Measurements from ENCODE around the gene RPL23. TPM values are rescaled to one million over a fixed set of nuclear protein-coding genes. Genes with fewer than 3 reads are reported as not detected.

Gene RPL23
- total and polyA plus RNA-seq, 4 donors: 1,147 to 5,274 (median 2,061) TPM

DNA sequence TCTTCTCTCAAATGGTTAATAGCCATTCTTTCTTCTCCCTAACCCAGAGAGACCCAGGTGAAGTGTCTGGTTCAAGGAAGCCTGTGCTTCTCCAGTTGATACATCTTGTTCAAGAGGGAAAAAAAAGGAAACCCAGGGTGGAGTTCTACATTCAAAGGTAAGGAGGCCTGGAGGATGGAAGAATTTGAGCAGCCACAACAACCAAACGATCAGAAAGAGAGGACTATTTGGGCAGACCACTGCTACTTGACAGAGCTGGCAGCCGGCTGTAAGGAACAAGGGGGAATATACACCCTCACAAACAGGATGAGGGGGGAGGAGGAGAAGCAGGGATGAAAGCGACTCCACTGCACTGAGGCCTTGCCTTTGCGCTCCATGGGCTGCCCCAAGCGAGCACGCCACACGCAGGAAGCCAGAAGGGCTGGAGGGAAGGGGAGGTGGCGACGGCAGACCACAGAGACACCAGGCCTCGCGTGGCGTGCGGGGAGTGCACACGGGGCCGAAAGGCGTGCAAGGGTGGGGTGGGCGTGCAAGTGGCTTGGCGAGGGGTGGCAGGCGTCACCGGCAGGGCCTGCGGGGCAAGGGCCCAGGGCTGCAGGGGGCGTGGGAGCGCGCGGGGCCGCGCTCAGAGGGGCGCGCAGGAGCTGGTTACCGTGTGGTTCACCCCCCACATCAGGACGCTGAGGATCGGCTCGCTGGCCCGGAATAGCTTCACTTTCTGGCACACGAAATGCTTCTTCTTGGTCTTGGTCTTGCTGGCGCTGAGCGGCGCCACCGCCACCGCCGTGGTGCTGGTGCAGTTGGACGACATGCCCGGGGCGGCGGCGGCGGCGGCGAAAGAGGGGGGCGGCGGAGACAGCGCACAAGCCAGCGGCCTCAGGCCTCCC lies 54.7 kb downstream of the RPL23 start:
- peaks cover 1 to 8% of the 10 kb centered on the region in 2 donors for H3K36me3 ChIP-seq (ENCODE audit: control insufficient read depth in 1 of 2, insufficient read depth in 2 of 2, low read length in 1 of 2)
- H3K4me1 ChIP-seq (ENCODE audit: control insufficient read depth in 1 of 2, insufficient read depth in 2 of 2, low read length in 2 of 2): peaks cover 0 to 7% of the 10 kb centered on the region in 2 donors
- H3K27ac ChIP-seq (ENCODE audit: low read depth in 1 of 2, low read length in 2 of 2): peak overlapping the region in 1 of 2 donors; percentile 26
- H3K4me3 ChIP-seq (ENCODE audit: low read length in 2 of 2): peak overlapping the region; percentile 46 to 63
- no peaks in the 10 kb centered on the region for H3K27me3 ChIP-seq (ENCODE audit: control insufficient read depth in 1 of 2, insufficient read depth in 2 of 2, low read length in 1 of 2)
- WGBS, 2 donors: 0% methylated on average over 35 to 53 of the region's 53 CpGs
- DNase-seq (peak in 1 of 2 donors; percentile 77), ATAC-seq (ENCODE audit: low FRiP score) (peak; percentile 58)
- intact Hi-C loops (cut with DNase I): loop anchor here in 1 of 2 donors (2.0 to 5.0 kb wide), 2 partner anchors 47 to 54 kb away; partner anchors contain the start of genes PSMB3 and RPL23
- H3K9me3 ChIP-seq (ENCODE audit: control insufficient read depth, low read length): no peaks in the 10 kb centered on the region

Small RNA genes lying within 50 kb of the gene (microRNA-seq; reads per million reads assigned to microRNA genes)
- gene MIR4727: 0.60 to 0.99 reads per million in 2 donors

Other genes with a start within 250 kb of the RPL23 start
- gene SRCIN1, start 247.8 kb downstream of the RPL23 start, total RNA-seq: under 1 TPM; 0.84 to 0.99 TPM
- under 1 TPM; 0.38 to 0.41 TPM for gene SRCIN1, start 247.8 kb downstream of the RPL23 start, polyA plus RNA-seq
- gene EPOP, start 178.8 kb downstream of the RPL23 start, total RNA-seq: 1 to 10 TPM; 1.3 to 1.5 TPM
- under 1 TPM in 1 of 2 donors, not detected in 1; 0.64 TPM for gene EPOP, start 178.8 kb downstream of the RPL23 start, polyA plus RNA-seq
- 100 to 1,000 TPM; 124 to 195 TPM for gene MLLT6, start 148.4 kb downstream of the RPL23 start, total RNA-seq
- 10 to 100 TPM; 28.7 to 70.1 TPM for gene MLLT6, start 148.4 kb downstream of the RPL23 start, polyA plus RNA-seq
- gene CISD3, start 123.4 kb downstream of the RPL23 start, total RNA-seq: 10 to 100 TPM; 18.3 to 18.8 TPM
- 10 to 100 TPM; 42.4 to 59.0 TPM for gene CISD3, start 123.4 kb downstream of the RPL23 start, polyA plus RNA-seq
- gene PCGF2, start 105.4 kb downstream of the RPL23 start, total RNA-seq: 10 to 100 TPM; 61.4 to 75.5 TPM
- 10 to 100 TPM; 32.8 to 33.2 TPM for gene PCGF2, start 105.4 kb downstream of the RPL23 start, polyA plus RNA-seq
- 100 to 1,000 TPM in 1 of 2 donors, 10 to 100 TPM in 1; 99.9 to 109 TPM for gene PSMB3, start 101.0 kb downstream of the RPL23 start, total RNA-seq
- 100 to 1,000 TPM; 164 to 183 TPM for gene PSMB3, start 101.0 kb downstream of the RPL23 start, polyA plus RNA-seq
- 10 to 100 TPM; 32.4 to 48.4 TPM for gene PIP4K2B, start 54.2 kb downstream of the RPL23 start, total RNA-seq
- gene PIP4K2B, start 54.2 kb downstream of the RPL23 start, polyA plus RNA-seq: 10 to 100 TPM in 1 of 2 donors, 1 to 10 TPM in 1; 9.6 to 26.1 TPM
- gene CWC25, start 28.4 kb downstream of the RPL23 start, total RNA-seq: 10 to 100 TPM; 19.0 to 23.9 TPM
- 10 to 100 TPM in 1 of 2 donors, 1 to 10 TPM in 1; 7.1 to 32.7 TPM for gene CWC25, start 28.4 kb downstream of the RPL23 start, polyA plus RNA-seq
- 100 to 1,000 TPM; 136 to 169 TPM for gene LASP1, start 16.3 kb upstream of the RPL23 start, total RNA-seq
- gene LASP1, start 16.3 kb upstream of the RPL23 start, polyA plus RNA-seq: 10 to 100 TPM; 68.5 to 78.9 TPM
- not detected for gene FBXO47, start 113.7 kb upstream of the RPL23 start, total RNA-seq
- not detected for gene FBXO47, start 113.7 kb upstream of the RPL23 start, polyA plus RNA-seq